HepG2 (cell line): ENCODE results near the gene TANGO6. TPM values are rescaled to one million over a fixed set of nuclear protein-coding genes. Genes with fewer than 3 reads are reported as not detected.

Source experiments
- CEBPG ChIP-seq: IDR thresholded peaks from 2 replicates; pipeline ENCODE4 v1.6.1; 2016
- HNRNPLL ChIP-seq: fragments of 200-400 bp; formaldehyde crosslinking; IDR thresholded peaks from 2 replicates; pipeline ENCODE4 v1.6.1; 2017; ENCODE audit warnings: mild to moderate bottlenecking, low read depth, low read length; ENCODE audit not compliant: poor library complexity, severe bottlenecking
- KMT2B ChIP-seq: IDR thresholded peaks from 2 replicates; pipeline ENCODE4 v1.6.1; 2016; ENCODE audit warnings: missing genetic modification reagents, missing compliant biosample characterization
- MEF2D ChIP-seq: sonication (generic); formaldehyde crosslinking; IDR thresholded peaks from 2 replicates; pipeline ENCODE4 v1.5.1; 2020; ENCODE audit warnings: mild to moderate bottlenecking, missing genetic modification reagents
- MYNN ChIP-seq: sonication (generic); formaldehyde crosslinking; IDR thresholded peaks from 2 replicates; pipeline ENCODE4 v1.4.0; 2020; ENCODE audit warnings: mild to moderate bottlenecking, low read depth, missing genetic modification reagents
- NCOA2 ChIP-seq: sonication (generic); formaldehyde crosslinking; IDR thresholded peaks from 2 replicates; pipeline ENCODE4 v1.8.0; 2022; ENCODE audit warnings: inconsistent platforms
- NR0B2 ChIP-seq: sonication (generic); formaldehyde crosslinking; IDR thresholded peaks from 2 replicates; pipeline ENCODE4 v1.4.0; 2020; ENCODE audit warnings: mild to moderate bottlenecking, missing genetic modification reagents
- PITX1 ChIP-seq: sonication (generic); formaldehyde crosslinking; IDR thresholded peaks from 2 replicates; pipeline ENCODE4 v1.5.1; 2020; ENCODE audit warnings: mild to moderate bottlenecking, missing genetic modification reagents
- REPIN1 ChIP-seq: sonication (generic); formaldehyde crosslinking; IDR thresholded peaks from 2 replicates; pipeline ENCODE4 v1.8.0; 2022; ENCODE audit warnings: missing genetic modification reagents, low read depth, mild to moderate bottlenecking, borderline replicate concordance
- RFX3 ChIP-seq: IDR thresholded peaks from 2 replicates; pipeline ENCODE4 v1.6.1; 2016; ENCODE audit warnings: missing biosample characterization, missing genetic modification reagents
- SNRNP70 ChIP-seq: fragments of 200-400 bp; formaldehyde crosslinking; IDR thresholded peaks from 2 replicates; pipeline ENCODE4 v1.6.1; 2017; ENCODE audit warnings: mild to moderate bottlenecking, low read depth, low read length, moderate library complexity
- SUZ12 ChIP-seq: fragments of 150-350 bp; IDR thresholded peaks from 2 replicates; pipeline ENCODE4 v1.6.1; 2014; ENCODE audit warnings: low read depth, low read length
- TCF7L2 ChIP-seq: IDR thresholded peaks from 2 replicates; pipeline ENCODE4 v1.6.1; 2011; ENCODE audit warnings: mild to moderate bottlenecking, low read depth, low read length, moderate library complexity
- TFAP4 ChIP-seq: sonication (generic); IDR thresholded peaks from 2 replicates; pipeline ENCODE4 v1.6.1; 2016; ENCODE audit warnings: low read depth, borderline replicate concordance
- ZNF136 ChIP-seq: sonication (generic); formaldehyde crosslinking; IDR thresholded peaks from 2 replicates; pipeline ENCODE4 v1.8.1; 2022; ENCODE audit warnings: low read depth, mild to moderate bottlenecking, moderate library complexity, missing genetic modification reagents
- ZNF160 ChIP-seq: sonication (generic); formaldehyde crosslinking; IDR thresholded peaks from 2 replicates; pipeline ENCODE4 v1.8.0; 2022; ENCODE audit warnings: mild to moderate bottlenecking, inconsistent platforms, missing genetic modification reagents
- ZNF20 ChIP-seq: sonication (generic); formaldehyde crosslinking; IDR thresholded peaks from 2 replicates; pipeline ENCODE4 v1.4.0; 2020; ENCODE audit warnings: mild to moderate bottlenecking, moderate library complexity, missing genetic modification reagents
- ZNF275 ChIP-seq: sonication (generic); formaldehyde crosslinking; IDR thresholded peaks from 2 replicates; pipeline ENCODE4 v1.8.0; 2022; ENCODE audit warnings: missing genetic modification reagents, mild to moderate bottlenecking, inconsistent platforms, borderline replicate concordance
- ZNF567 ChIP-seq: sonication (generic); formaldehyde crosslinking; IDR thresholded peaks from 2 replicates; pipeline ENCODE4 v1.8.1; 2023; ENCODE audit warnings: mild to moderate bottlenecking, missing genetic modification reagents, borderline replicate concordance
- ZNF615 ChIP-seq: sonication (generic); formaldehyde crosslinking; IDR thresholded peaks from 2 replicates; pipeline ENCODE4 v1.5.0; 2020; ENCODE audit warnings: mild to moderate bottlenecking, missing genetic modification reagents, borderline replicate concordance
- ZNF678 ChIP-seq: sonication (generic); formaldehyde crosslinking; IDR thresholded peaks from 2 replicates; pipeline ENCODE4 v1.4.0; 2020; ENCODE audit warnings: mild to moderate bottlenecking, missing genetic modification reagents
- ZNF816 ChIP-seq: sonication (generic); formaldehyde crosslinking; IDR thresholded peaks from 2 replicates; pipeline ENCODE4 v1.8.0; 2022; ENCODE audit warnings: missing genetic modification reagents, mild to moderate bottlenecking, borderline replicate concordance
- polyA plus RNA-seq, 8 experiments: library from polyadenylated mRNA; depleted of rRNA in 3 of 8; stranded (reverse) in 7 of 8; unstranded in 1 of 8; fragments of >200 nt; fragmentation: Illumina TruSeq in 4 of 8; extraction: Trizol in 4 of 8; gene quantifications; 2 replicates each; pipeline versions ENCODE4 v1.2.1 to v1.2.3, GENCODE V29; 2011 to 2016; ENCODE audit warnings: low read depth in 4 of 8, missing spikeins in 1 of 8, mixed read lengths in 1 of 8; ENCODE audit not compliant: insufficient read depth in 1 of 8
- total RNA-seq, 5 experiments: library from RNA; depleted of rRNA; stranded (reverse); fragments of >200 nt; fragmentation: Illumina TruSeq; extraction: Trizol; gene quantifications; 2 replicates each; pipeline ENCODE4 v1.2.3, GENCODE V29; 2016; ENCODE audit warnings: low read depth in 1 of 5
- TF ChIP-seq, protein P1 (sequence below): sonication (generic); formaldehyde crosslinking; conservative IDR thresholded peaks from 2 replicates; pipeline ENCODE4 v1.4.0; 2020; ENCODE audit warnings: missing genetic modification reagents
- TF ChIP-seq, protein P2 (sequence below): sonication (generic); formaldehyde crosslinking; IDR thresholded peaks from 2 replicates; pipeline ENCODE4 v1.9.0; 2021; ENCODE audit warnings: missing genetic modification reagents, mild to moderate bottlenecking, borderline replicate concordance
- TF ChIP-seq, protein P3 (sequence below): sonication (generic); formaldehyde crosslinking; IDR thresholded peaks from 2 replicates; pipeline ENCODE4 v1.4.0; 2020; ENCODE audit warnings: mild to moderate bottlenecking, missing genetic modification reagents

TANGO6 gene
- total and polyA plus RNA-seq, 2 of the 13 experiments (the other 11 are each of a cell fraction or from before 2014, with no cell fraction given): 7.2 to 13.3 TPM

- TF ChIP-seq RFX3 (no peak), SNRNP70 (no peak), ZNF20 (CRISPR knock-in tag) (no peak), ZNF816 (CRISPR knock-in tag) (no peak; the same call in 1 of the 2 replicates), ZNF615 (CRISPR knock-in tag) (no peak), NR0B2 (peak; percentile 99; the same call in 1 of the 2 replicates), MYNN (CRISPR knock-in tag) (no peak), REPIN1 (CRISPR knock-in tag) (no peak), HNRNPLL (peak; percentile 55), NCOA2 (no peak), PITX1 (CRISPR knock-in tag) (peak; percentile 61; the same call in 1 of the 2 replicates), ZNF160 (CRISPR knock-in tag) (peak; percentile 82; the same call in 1 of the 2 replicates), TFAP4 (no peak), SUZ12 (no peak), ZNF678 (CRISPR knock-in tag) (peak; percentile 58; the same call in 1 of the 2 replicates), KMT2B (CRISPR knock-in tag) (peak; percentile 94), ZNF567 (CRISPR knock-in tag) (no peak), MEF2D (CRISPR knock-in tag) (peak; percentile 44; the same call in 1 of the 2 replicates), CEBPG (no peak), TCF7L2 (no peak), ZNF275 (CRISPR knock-in tag) (peak; percentile 41; the same call in 1 of the 2 replicates), ZNF136 (CRISPR knock-in tag) (no peak)
- TF ChIP-seq, protein P1, sequence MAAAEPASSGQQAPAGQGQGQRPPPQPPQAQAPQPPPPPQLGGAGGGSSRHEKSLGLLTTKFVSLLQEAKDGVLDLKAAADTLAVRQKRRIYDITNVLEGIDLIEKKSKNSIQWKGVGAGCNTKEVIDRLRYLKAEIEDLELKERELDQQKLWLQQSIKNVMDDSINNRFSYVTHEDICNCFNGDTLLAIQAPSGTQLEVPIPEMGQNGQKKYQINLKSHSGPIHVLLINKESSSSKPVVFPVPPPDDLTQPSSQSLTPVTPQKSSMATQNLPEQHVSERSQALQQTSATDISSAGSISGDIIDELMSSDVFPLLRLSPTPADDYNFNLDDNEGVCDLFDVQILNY (CRISPR knock-in tag): peak; percentile 91
- TF ChIP-seq, protein P2, sequence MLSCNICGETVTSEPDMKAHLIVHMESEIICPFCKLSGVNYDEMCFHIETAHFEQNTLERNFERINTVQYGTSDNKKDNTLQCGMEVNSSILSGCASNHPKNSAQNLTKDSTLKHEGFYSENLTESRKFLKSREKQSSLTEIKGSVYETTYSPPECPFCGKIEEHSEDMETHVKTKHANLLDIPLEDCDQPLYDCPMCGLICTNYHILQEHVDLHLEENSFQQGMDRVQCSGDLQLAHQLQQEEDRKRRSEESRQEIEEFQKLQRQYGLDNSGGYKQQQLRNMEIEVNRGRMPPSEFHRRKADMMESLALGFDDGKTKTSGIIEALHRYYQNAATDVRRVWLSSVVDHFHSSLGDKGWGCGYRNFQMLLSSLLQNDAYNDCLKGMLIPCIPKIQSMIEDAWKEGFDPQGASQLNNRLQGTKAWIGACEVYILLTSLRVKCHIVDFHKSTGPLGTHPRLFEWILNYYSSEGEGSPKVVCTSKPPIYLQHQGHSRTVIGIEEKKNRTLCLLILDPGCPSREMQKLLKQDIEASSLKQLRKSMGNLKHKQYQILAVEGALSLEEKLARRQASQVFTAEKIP: no peak
- TF ChIP-seq, protein P3, sequence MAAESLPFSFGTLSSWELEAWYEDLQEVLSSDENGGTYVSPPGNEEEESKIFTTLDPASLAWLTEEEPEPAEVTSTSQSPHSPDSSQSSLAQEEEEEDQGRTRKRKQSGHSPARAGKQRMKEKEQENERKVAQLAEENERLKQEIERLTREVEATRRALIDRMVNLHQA (CRISPR knock-in tag): no peak
Measured at GRCh38 chr16:69132424-69133252, 289.3 kb downstream of the TANGO6 start, which contains the start of the genes CHTF8 and UTP4 (continued).
